Measurements from ENCODE around the gene C2CD2L.
A peak's percentile ranks its signal among the peaks of the same experiment; 100 is the strongest.

C2CD2L gene

DNA sequence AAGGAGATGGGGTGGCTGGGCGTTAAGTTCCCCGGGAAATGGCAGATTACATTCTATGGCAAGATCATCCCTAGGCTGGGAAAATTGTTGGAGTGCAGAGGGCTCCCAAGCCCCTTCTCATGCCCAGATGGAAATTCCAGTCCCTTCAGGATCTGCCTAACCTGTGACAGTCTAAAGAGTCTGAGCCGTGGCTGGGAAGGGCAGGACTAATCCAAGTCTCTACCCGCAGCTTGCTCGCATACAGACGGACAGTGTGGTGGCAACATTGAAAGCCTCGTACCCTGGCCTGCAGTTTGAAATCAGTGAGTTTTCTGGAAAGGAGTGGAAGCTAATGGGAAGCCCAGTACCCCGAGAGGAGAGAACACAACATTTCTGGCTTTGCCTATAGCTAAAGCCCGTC lies 18.7 kb upstream of the C2CD2L start:
- Histone ChIP-seq H3K36me3 (ENCODE audit: insufficient read depth, low read length) (peaks cover 5% of the 10 kb centered on the region), H3K9ac (ENCODE audit: low read depth, low read length) (no peak overlapping the region), H3K4me1 (ENCODE audit: insufficient read depth, low read length) (no peaks in the 10 kb centered on the region), H3K9me3 (ENCODE audit: control insufficient read depth, insufficient read depth, low read length) (no peaks in the 10 kb centered on the region)

GRCh38 chr11:119089319-119089718 lies 17.8 kb upstream of the C2CD2L start:
- no peak overlapping the region for H3K9ac ChIP-seq (ENCODE audit: low read depth, low read length)
- H3K36me3 ChIP-seq (ENCODE audit: insufficient read depth, low read length) = peaks cover 8% of the 10 kb centered on the region
- no peaks in the 10 kb centered on the region for H3K4me1 ChIP-seq (ENCODE audit: insufficient read depth, low read length)
- no peaks in the 10 kb centered on the region for H3K9me3 ChIP-seq (ENCODE audit: control insufficient read depth, insufficient read depth, low read length)

GRCh38 chr11:119091178-119091577 lies 16.0 kb upstream of the C2CD2L start:
- peaks cover 8% of the 10 kb centered on the region for H3K36me3 ChIP-seq (ENCODE audit: insufficient read depth, low read length)
- H3K4me1 ChIP-seq (ENCODE audit: insufficient read depth, low read length) = no peaks in the 10 kb centered on the region
- no peaks in the 10 kb centered on the region for H3K9me3 ChIP-seq (ENCODE audit: control insufficient read depth, insufficient read depth, low read length)
- no peak overlapping the region for H3K9ac ChIP-seq (ENCODE audit: low read depth, low read length)

DNA sequence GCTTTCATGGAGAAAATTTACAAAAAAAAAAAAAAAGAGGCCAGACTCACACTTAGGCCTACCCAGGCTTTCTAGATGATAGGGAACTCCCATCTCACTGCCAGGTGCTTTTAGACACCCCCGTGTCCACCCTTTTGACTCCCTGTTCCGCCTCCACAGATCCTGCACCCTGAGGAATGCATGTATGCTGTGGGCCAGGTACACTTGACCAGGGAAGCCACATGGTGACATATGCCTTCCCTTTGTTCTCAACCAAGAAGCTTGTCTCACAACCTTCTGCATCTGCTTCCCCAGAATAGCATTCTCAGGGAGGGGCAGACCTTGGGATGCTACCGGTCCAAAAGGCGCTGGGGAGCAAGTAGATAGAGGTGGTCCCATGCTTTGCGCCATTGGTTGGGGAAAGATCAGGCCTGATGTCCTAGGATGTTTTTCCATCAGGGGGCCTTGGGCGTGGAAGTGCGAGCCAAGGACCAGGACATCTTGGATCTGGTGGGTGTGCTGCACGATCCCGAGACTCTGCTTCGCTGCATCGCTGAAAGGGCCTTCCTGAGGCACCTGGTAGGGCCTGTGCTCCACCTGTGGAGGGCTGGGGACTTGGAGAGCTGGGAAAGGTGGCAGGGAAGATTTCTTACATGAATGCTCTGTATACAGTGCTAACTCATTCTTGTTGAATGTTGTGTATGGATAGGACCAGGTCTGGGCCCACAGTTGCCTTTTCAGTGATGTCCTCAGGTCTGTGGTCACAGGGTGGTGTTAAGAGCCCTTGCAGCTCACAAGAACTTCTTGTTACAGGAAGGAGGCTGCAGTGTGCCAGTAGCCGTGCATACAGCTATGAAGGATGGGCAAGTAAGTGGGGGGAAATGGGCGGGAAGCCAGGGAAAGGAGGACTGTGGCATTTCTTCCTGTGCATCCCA lies 14.9 kb upstream of the C2CD2L start:
- Histone ChIP-seq H3K9ac (ENCODE audit: low read depth, low read length) (no peak overlapping the region; the same call in 1 of the 2 replicates), H3K36me3 (ENCODE audit: insufficient read depth, low read length) (peaks cover 8% of the 10 kb centered on the region), H3K4me1 (ENCODE audit: insufficient read depth, low read length) (no peaks in the 10 kb centered on the region), H3K9me3 (ENCODE audit: control insufficient read depth, insufficient read depth, low read length) (no peaks in the 10 kb centered on the region)

GRCh38 chr11:119092880-119093842 lies 14.0 kb upstream of the C2CD2L start:
- peaks cover 13% of the 10 kb centered on the region; the same call in 1 of the 2 replicates for H3K36me3 ChIP-seq (ENCODE audit: insufficient read depth, low read length)

DNA sequence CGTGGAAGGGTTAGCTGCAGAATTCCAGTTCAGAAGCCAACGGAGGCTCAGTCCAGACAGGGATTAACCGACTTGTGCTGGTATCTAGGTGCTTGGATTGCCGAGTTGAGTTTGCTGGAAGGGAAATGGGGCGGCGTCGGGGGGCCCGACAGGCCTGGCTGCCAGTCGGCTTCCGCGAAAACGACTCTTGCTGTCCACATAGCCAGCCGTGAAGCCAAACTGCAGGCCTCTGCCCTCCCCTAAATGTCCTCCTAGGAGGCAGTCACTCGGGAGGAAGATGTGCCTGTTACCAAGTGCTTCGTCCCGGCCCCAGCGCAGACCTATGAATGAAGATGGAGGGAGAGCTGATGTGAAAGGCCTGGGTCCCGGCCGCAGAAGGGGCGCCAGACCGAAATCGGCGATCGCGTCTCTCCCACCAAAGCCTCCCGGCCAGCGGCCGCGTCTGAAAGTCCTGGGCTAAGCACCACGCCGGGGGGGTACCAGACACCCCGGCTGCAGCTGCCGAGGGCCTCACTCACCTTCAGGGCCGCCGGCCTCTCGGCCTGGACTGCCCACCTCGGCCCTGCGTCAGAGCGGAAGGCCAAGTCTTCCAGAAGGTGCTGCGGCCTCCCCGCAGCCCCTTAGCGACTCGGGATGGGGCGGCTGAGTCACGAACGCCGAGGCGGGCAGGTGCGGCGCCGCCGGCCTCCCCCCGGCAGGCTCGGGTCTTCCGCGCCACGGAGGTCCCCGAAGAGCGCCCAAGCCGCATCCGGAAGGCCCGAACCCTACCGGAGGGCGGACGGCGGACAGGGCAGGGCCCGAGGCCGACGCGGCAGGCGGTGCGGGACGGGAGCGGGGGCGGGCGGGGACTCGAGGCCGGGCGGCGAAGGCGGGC lies 13.0 kb upstream of the C2CD2L start:
- peak overlapping the region; percentile 92 for H3K9ac ChIP-seq (ENCODE audit: low read depth, low read length)
- no peaks in the 10 kb centered on the region for H3K4me1 ChIP-seq (ENCODE audit: insufficient read depth, low read length)
- H3K36me3 ChIP-seq (ENCODE audit: insufficient read depth, low read length) = peaks cover 19% of the 10 kb centered on the region; the same call in 1 of the 2 replicates
- H3K9me3 ChIP-seq (ENCODE audit: control insufficient read depth, insufficient read depth, low read length) = no peaks in the 10 kb centered on the region

More at GRCh38 chr11:119092880-119093842, 14.0 kb upstream of the C2CD2L start:
- Histone ChIP-seq H3K9me3 (ENCODE audit: control insufficient read depth, insufficient read depth, low read length) (no peaks in the 10 kb centered on the region), H3K9ac (ENCODE audit: low read depth, low read length) (peak overlapping the region; percentile 92), H3K4me1 (ENCODE audit: insufficient read depth, low read length) (no peaks in the 10 kb centered on the region)

DNA sequence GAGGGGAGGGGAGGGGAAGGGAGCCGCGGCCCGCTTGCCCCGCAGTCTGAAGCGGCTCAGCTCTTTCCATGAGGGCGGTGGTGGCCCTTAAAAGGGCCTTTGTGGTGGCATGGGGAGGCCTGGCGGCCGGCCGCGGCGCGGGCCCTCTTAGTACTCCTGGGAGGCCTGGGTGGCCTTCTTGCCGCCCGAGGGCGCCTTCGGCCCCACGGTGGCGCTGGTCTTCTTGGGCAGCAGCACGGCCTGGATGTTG lies 12.4 kb upstream of the C2CD2L start:
- peak overlapping the region; percentile 92 for H3K9ac ChIP-seq (ENCODE audit: low read depth, low read length)
- H3K4me1 ChIP-seq (ENCODE audit: insufficient read depth, low read length) = no peaks in the 10 kb centered on the region
- no peaks in the 10 kb centered on the region for H3K9me3 ChIP-seq (ENCODE audit: control insufficient read depth, insufficient read depth, low read length)
- peaks cover 19% of the 10 kb centered on the region; the same call in 1 of the 2 replicates for H3K36me3 ChIP-seq (ENCODE audit: insufficient read depth, low read length)

GRCh38 chr11:119095066-119095880 lies 11.9 kb upstream of the C2CD2L start:
- Histone ChIP-seq H3K4me1 (ENCODE audit: insufficient read depth, low read length) (no peaks in the 10 kb centered on the region), H3K9me3 (ENCODE audit: control insufficient read depth, insufficient read depth, low read length) (no peaks in the 10 kb centered on the region), H3K36me3 (ENCODE audit: insufficient read depth, low read length) (peaks cover 19% of the 10 kb centered on the region; the same call in 1 of the 2 replicates), H3K9ac (ENCODE audit: low read depth, low read length) (peak overlapping the region; percentile 92)

- H3K9ac ChIP-seq (ENCODE audit: low read depth, low read length) = no peak overlapping the region
- no peaks in the 10 kb centered on the region for H3K4me1 ChIP-seq (ENCODE audit: insufficient read depth, low read length)
- H3K9me3 ChIP-seq (ENCODE audit: control insufficient read depth, insufficient read depth, low read length) = no peaks in the 10 kb centered on the region
- peaks cover 11% of the 10 kb centered on the region; the same call in 1 of the 2 replicates for H3K36me3 ChIP-seq (ENCODE audit: insufficient read depth, low read length)
Measured at GRCh38 chr11:119099711-119100110, 7.4 kb upstream of the C2CD2L start.

DNA sequence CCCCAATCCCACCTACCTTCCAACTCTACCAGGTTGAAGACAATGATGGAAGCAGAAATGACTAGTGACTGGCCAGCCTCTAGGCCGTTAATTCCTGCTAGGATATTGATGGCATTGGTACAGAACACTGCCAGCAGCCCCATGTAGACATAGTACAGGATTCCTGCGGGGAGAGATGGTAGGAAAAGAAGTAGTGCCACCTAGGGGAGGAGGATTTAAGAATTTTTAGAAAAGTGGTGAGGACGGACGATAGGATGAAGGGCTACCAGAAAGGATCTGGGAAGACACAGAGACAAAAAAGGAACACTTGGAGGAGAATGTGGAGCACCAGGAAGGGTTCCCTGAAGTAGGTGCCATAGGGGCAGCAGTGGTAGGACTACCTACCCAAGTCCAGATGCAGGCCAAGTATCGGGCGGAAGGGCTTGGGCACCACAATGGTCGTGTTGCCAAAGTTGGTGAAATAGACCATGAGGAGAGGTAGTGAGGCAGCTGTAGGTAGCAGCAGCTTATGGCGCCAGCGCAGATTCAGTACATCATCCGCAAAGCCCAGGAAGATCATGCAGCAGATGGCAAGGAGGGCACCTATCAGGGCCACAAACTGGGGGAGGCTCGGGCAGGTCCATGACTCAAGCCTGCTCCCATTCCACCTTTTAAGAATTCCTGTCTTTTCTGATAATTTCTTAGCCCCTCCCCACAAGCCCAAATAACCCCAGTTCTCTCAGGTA lies 6.7 kb upstream of the C2CD2L start:
- Histone ChIP-seq H3K9me3 (ENCODE audit: control insufficient read depth, insufficient read depth, low read length) (no peaks in the 10 kb centered on the region), H3K4me1 (ENCODE audit: insufficient read depth, low read length) (no peaks in the 10 kb centered on the region), H3K36me3 (ENCODE audit: insufficient read depth, low read length) (peaks cover 11% of the 10 kb centered on the region; the same call in 1 of the 2 replicates), H3K9ac (ENCODE audit: low read depth, low read length) (peak overlapping the region; percentile 65)

- peaks cover 11% of the 10 kb centered on the region; the same call in 1 of the 2 replicates for H3K36me3 ChIP-seq (ENCODE audit: insufficient read depth, low read length)
- no peaks in the 10 kb centered on the region for H3K9me3 ChIP-seq (ENCODE audit: control insufficient read depth, insufficient read depth, low read length)
- H3K4me1 ChIP-seq (ENCODE audit: insufficient read depth, low read length) = peaks cover 3% of the 10 kb centered on the region
- peak overlapping the region; percentile 65 for H3K9ac ChIP-seq (ENCODE audit: low read depth, low read length)
Measured at GRCh38 chr11:119100994-119101758, 6.0 kb upstream of the C2CD2L start.

- peak within 1 kb of the TSS; percentile 65 for H3K9ac ChIP-seq (ENCODE audit: low read depth, low read length)
- peaks cover 11% of the 10 kb centered on the region; the same call in 1 of the 2 replicates for H3K36me3 ChIP-seq (ENCODE audit: insufficient read depth, low read length)
- H3K9me3 ChIP-seq (ENCODE audit: control insufficient read depth, insufficient read depth, low read length) = no peaks in the 10 kb centered on the region
- H3K4me1 ChIP-seq (ENCODE audit: insufficient read depth, low read length) = peaks cover 9% of the 10 kb centered on the region
Measured at GRCh38 chr11:119101759-119102423, 5.3 kb upstream of the C2CD2L start, which contains the start of gene DPAGT1. DPAGT1 (minus strand) TSS chr11:119101853; CDS start chr11:119101655, 198 bp downstream.

Measured in ES-I3 (cell line).